ENCODE results near the gene EPHA10.

EPHA10 gene

GRCh38 chr1:37734629-37735591 lies 30.0 kb downstream of the EPHA10 start:
- no peak for DNase-seq (ENCODE audit: low read depth, low spot score)

DNA sequence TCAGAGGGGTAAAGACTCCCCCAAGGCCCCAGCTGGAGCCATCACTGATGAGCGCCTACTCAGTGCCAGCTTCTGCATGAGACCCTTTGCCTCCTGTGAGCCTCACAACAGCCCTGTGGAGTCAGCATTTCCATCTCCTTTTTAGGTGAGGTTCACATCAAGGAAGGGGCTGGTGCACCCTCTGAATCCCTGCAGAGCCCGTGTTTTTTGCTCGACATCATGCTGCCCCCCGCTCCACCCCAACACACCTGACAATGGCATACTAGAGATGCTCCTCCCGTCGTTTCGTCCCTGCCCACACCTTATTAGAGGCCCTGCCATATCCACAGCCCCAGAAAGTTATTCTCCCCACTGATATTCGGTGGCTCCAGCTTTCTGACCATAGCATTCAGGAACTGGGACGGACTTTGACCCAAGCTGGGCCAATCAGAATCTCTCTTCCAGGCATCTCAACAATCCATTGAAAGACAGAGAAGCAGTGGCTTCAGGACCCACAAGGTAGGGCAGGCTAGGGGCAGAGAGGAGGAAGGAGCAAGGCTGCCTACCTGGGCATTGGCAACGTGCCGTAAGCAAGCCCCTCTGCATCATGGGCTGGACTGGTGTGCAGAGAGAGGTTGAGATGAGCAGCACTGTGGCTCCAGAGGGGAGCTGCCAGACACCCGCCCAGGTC lies 32.7 kb downstream of the EPHA10 start:
- no peak for DNase-seq (ENCODE audit: low read depth, low spot score)

GRCh38 chr1:37731312-37732019 lies 33.5 kb downstream of the EPHA10 start:
- no peak for DNase-seq (ENCODE audit: low read depth, low spot score)

- no peak for DNase-seq (ENCODE audit: low read depth, low spot score)
Observed at GRCh38 chr1:37730376-37730775, 34.5 kb downstream of the EPHA10 start.

DNA sequence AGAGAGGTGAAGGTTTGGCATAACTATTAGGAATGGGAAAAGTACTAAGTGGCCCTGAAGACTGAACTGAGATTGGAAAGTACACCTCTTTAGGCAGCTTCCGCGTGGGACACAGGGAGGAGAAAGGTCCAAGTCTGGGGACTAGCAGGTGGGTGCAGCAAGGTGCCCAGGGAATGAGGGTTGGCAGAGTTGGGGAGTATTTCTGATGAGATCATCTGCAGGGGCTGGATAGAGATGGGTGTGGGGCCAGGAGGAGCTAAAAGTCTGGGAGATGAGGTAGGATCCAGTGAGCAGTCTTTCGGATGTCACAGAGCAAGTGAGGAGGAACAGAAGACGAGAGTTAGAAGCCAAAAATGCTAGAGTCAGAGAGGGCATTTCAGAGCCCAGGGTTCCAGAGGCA lies 36.5 kb downstream of the EPHA10 start:
- DNase-seq (ENCODE audit: low read depth, low spot score) = no peak

DNA sequence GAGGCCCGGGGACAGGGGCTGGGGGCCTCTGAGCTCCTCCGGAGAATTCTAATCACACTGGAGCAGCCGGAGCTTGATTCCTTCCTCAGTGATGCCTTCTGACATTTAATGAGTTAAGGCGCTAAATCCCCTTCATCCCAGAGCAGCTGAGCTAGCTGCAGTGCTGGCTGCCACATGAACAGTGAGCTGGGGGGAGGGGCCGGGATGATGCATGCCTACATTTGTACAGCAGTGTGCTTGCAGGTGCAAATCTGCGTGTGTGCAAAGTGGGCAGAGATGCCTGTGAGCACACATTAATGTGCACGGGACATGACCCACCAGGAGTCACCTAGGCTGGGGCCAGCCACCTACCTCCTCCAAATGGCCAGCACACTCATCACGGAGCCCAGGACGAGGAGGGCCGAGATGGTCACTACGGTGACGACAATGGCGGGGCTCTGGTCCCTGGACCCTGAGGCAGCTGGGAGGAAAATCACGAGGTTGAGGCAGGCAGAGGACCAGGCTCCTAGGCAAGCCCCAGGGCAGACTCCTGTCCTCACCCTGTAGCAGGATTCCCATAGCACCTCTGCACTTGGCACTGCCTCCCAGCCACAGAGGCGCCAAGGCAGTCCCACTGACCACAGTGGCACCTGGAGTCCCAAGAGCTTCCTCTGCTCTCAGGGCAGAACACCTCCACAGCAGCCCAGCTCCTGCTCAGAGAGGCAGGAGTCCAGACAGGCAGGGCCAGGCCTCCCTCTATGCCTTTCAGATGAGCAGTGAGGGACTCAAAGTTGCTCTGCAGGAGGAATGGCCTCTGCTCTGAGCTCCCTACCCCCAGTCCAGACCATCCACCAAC lies 38.0 kb downstream of the EPHA10 start:
- DNase-seq (ENCODE audit: low read depth, low spot score) = no peak

- no peak for DNase-seq (ENCODE audit: low read depth, low spot score)
Observed at GRCh38 chr1:37725851-37726613, 38.9 kb downstream of the EPHA10 start.

GRCh38 chr1:37724575-37724974 lies 40.3 kb downstream of the EPHA10 start:
- no peak for DNase-seq (ENCODE audit: low read depth, low spot score)

- no peak for DNase-seq (ENCODE audit: low read depth, low spot score)
Observed at GRCh38 chr1:37723390-37724078, 41.4 kb downstream of the EPHA10 start.

- no peak for DNase-seq (ENCODE audit: low read depth, low spot score)
Observed at GRCh38 chr1:37723072-37723389, 41.9 kb downstream of the EPHA10 start.

DNA sequence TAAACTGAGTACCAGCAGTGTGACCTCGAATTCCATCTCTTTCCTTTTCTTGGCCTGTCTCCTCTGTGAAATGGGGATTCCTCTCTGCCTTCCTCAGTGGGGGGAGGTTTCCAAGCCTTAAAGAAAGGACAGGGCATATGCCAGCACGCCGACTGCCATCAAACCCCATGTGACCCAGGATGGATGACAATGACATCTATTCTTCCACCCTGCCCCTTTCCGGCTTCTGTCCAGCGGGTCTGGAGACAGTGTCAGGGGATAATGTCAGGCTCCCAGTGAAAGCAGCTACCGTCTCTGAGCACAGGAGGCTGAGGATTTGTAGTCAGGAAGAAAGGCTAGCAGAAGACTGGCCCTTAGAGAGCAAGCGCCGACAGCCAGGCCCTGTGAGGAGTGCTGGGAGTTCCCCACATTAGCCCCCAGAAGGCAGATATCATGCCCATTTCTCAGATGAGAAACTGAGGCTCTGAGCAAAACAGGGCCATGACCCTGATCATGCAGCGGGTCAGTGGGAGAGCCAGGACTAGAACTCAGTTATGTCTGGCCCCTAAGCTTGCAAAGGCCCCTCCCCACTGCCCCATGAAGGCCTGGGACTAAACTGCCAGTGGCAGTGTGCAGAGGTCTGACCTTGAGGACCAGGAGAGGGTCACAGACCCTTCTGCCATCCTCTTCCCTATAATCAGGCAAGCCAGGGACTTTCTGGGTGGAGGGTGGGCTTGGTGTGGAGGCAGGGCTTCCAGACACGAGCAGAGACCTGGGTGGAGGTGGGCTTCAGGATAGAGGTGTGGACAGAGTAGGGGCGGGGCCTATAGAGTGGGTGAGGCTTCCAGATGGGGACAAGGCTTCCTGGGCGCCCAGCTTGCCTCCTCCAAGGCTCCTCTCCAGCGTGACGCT lies 42.5 kb downstream of the EPHA10 start:
- no peak for DNase-seq (ENCODE audit: low read depth, low spot score)

GRCh38 chr1:37721565-37721964 lies 43.4 kb downstream of the EPHA10 start:
- DNase-seq (ENCODE audit: low read depth, low spot score) = no peak

- no peak for DNase-seq (ENCODE audit: low read depth, low spot score)
Observed at GRCh38 chr1:37720231-37721130, 44.4 kb downstream of the EPHA10 start.

DNA sequence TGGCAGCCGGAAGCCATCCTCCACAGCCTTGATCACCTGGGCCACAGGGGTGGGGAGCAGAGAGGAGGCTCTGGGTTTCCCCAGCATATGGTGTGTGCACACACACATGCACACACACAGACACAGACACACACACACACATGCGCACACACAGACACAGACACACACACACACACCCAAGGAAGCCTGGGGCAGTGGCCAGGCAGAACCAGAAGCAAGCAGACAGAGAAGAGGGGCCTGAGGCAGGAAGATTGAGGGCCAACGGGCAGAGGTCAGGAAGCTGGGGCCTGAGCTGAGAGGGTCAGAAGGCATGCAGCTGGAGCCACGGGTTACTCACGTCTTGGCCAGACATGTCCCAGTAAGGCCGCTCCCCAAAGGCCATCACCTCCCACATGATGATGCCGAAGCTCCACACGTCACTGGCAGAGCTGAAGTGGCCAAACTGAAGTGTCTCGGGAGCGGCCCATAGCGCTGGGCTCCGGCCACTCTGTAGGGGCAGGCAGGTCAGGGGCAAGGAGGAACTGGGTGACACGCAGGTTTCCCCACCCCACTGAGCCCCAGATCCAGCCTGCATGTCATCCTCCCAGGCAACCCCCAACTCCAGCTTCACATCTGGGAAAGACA lies 45.2 kb downstream of the EPHA10 start:
- no peak for DNase-seq (ENCODE audit: low read depth, low spot score)

DNA sequence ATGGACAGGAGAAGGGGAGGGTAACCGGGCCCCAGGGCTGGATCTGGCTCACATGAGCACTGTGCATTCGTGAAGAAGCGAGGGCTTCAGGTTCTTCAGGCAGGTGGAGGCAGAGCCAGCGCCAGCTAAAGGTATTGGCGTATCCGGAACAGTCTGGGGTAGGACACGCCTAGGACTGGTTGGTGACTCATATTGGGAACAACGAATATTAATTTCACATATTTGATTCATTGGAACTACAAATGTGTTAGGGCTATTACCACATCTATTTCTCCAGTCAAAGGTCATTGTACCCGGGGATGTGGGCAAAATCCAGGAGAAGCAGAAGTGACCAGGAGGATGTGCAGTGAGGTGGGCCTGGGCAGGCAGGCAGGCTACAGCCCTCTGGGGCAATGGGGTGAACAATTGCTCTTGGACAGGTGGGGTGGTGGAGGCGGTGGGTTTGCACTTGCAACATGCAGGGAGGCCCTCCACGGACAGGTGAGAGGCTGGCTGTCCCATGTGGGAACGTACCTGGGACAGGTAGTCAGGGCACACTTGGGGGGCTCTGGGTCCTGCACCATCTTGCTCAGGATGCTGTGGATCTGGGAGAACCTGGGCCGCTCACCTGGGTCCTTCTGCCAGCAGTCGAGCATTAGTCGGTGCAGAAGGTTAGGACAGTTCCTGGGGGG lies 45.9 kb downstream of the EPHA10 start:
- no peak for DNase-seq (ENCODE audit: low read depth, low spot score)

DNA sequence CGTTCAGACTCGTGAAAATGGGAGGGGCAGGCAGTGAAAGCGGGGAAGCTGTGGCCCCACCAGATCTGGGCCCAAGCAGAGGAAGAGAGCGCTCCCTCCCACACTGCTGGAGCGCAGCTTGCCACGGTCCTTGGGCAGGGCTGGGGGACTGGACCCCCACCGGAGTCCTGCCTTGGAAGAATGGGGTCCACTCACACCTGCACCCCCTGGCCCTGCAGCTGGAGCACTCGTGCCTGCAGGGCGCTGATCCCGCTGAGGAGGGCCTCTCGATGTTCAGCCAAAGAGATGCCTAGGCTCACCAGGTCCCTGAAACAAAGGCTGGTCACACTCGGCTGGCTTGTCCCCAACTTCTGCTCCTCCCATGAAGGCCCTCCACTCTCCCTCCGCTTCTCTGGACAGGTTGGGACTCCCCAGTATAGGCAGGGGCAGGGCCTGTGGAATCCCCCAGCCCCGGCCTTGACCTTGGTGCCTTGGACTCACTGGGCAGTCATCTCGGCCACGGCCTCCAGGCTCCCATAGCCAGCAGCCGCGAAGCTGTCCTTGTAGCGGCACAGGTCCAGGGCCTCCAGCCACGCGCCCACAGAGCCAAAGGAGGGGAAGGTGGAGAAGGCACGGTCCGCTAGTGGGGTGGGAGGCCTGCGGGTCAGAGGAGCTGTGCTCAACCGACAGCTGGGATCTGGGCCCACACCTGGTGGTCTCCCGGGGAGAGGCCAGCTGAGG lies 46.6 kb downstream of the EPHA10 start:
- DNase-seq (ENCODE audit: low read depth, low spot score) = no peak

Measured in brain pericyte (primary cell).